Mesenchymal stem cell (in vitro differentiated cells and primary cell): ENCODE data around the gene SLC12A3.

Experiments used
- DNase-seq: peaks from one replicate; pipeline ENCODE4 v3.0.0-alpha.2; 2013
- H2AFZ ChIP-seq: one replicate; pipeline ENCODE4 v1.6.1; 2013; ENCODE audit warnings: low read depth, mild to moderate bottlenecking, control low read depth, inconsistent platforms, low read length, moderate library complexity
- H2AK5ac ChIP-seq: 2 replicates; pipeline ENCODE4 v1.6.1; 2013; ENCODE audit warnings: low read length, moderate library complexity, mild to moderate bottlenecking, inconsistent platforms; ENCODE audit not compliant: severe bottlenecking
- H2BK120ac ChIP-seq: one replicate; pipeline ENCODE4 v1.6.1; 2013; ENCODE audit warnings: low read depth, mild to moderate bottlenecking, inconsistent platforms, low read length, moderate library complexity
- H2BK12ac ChIP-seq, 2 experiments: one replicate each; pipeline ENCODE4 v1.6.1; 2013; ENCODE audit warnings: inconsistent platforms in 2 of 2, low read length in 2 of 2, mild to moderate bottlenecking in 2 of 2, moderate library complexity in 2 of 2, control low read depth in 1 of 2
- H2BK15ac ChIP-seq: one replicate; pipeline ENCODE4 v1.6.1; 2013; ENCODE audit warnings: mild to moderate bottlenecking, low read depth, inconsistent platforms; ENCODE audit not compliant: poor library complexity, severe bottlenecking
- H2BK5ac ChIP-seq: 2 replicates; pipeline ENCODE4 v1.6.1; 2013; ENCODE audit warnings: low read depth, mild to moderate bottlenecking, low read length, control low read depth, inconsistent platforms; ENCODE audit not compliant: poor library complexity, severe bottlenecking
- H3K14ac ChIP-seq, 2 experiments: one replicate each; pipeline ENCODE4 v1.6.1; 2013; ENCODE audit warnings: inconsistent platforms in 2 of 2, low read length in 2 of 2, control low read depth in 1 of 2, mild to moderate bottlenecking in 1 of 2, moderate library complexity in 1 of 2
- H3K18ac ChIP-seq, 2 experiments: one replicate each; pipeline ENCODE4 v1.6.1; 2013; ENCODE audit warnings: inconsistent platforms in 2 of 2, low read length in 2 of 2, control low read depth in 1 of 2, low read depth in 1 of 2, mild to moderate bottlenecking in 1 of 2
- H3K23ac ChIP-seq, 2 experiments: one replicate each; pipeline ENCODE4 v1.6.1; 2013; ENCODE audit warnings: inconsistent platforms in 2 of 2, low read length in 2 of 2, mild to moderate bottlenecking in 2 of 2, moderate library complexity in 2 of 2, control low read depth in 1 of 2
- H3K27ac ChIP-seq: 2 replicates; pipeline ENCODE4 v1.5.1; 2013; ENCODE audit warnings: mild to moderate bottlenecking, moderate library complexity, low read length, control low read depth, inconsistent platforms; ENCODE audit not compliant: poor library complexity, severe bottlenecking
- H3K27me3 ChIP-seq, 2 experiments: 2 replicates each; pipeline versions ENCODE4 v1.6.1 to v1.7.0; 2013; ENCODE audit warnings: low read length in 2 of 2, mild to moderate bottlenecking in 2 of 2, moderate library complexity in 2 of 2, control low read depth in 1 of 2, inconsistent platforms in 1 of 2; ENCODE audit not compliant: control insufficient read depth in 1 of 2, insufficient read depth in 1 of 2
- H3K36me3 ChIP-seq, 2 experiments: 2 replicates each; pipeline versions ENCODE4 v1.6.1 to v1.7.0; 2013; ENCODE audit warnings: low read length in 2 of 2, control low read depth in 1 of 2, inconsistent platforms in 1 of 2, low read depth in 1 of 2, mild to moderate bottlenecking in 1 of 2; ENCODE audit not compliant: insufficient read depth in 2 of 2, control insufficient read depth in 1 of 2
- H3K4ac ChIP-seq, 2 experiments: one replicate each; pipeline ENCODE4 v1.6.1; 2013; ENCODE audit warnings: inconsistent platforms in 2 of 2, low read length in 2 of 2, mild to moderate bottlenecking in 2 of 2, moderate library complexity in 2 of 2, control low read depth in 1 of 2, low read depth in 1 of 2
- H3K4me1 ChIP-seq: 2 replicates; pipeline ENCODE4 v1.6.1; 2013; ENCODE audit warnings: low read depth, low read length, control low read depth; ENCODE audit not compliant: control insufficient read depth, insufficient read depth
- H3K4me2 ChIP-seq: 2 replicates; pipeline ENCODE4 v1.6.1; 2013; ENCODE audit warnings: low read length, mild to moderate bottlenecking, inconsistent platforms; ENCODE audit not compliant: poor library complexity, severe bottlenecking
- H3K4me3 ChIP-seq, 2 experiments: 2 replicates each; pipeline versions ENCODE4 v1.5.1 to v1.7.0; 2013; ENCODE audit warnings: low read length in 2 of 2, mild to moderate bottlenecking in 2 of 2, control low read depth in 1 of 2, low read depth in 1 of 2; ENCODE audit not compliant: insufficient read depth in 1 of 2
- H3K79me1 ChIP-seq: replicated peaks from 2 replicates; pipeline ENCODE4 v1.6.1; 2013; ENCODE audit warnings: mild to moderate bottlenecking, control low read depth, low read length, inconsistent platforms; ENCODE audit not compliant: poor library complexity, severe bottlenecking
- H3K9ac ChIP-seq: 2 replicates; pipeline ENCODE4 v1.7.0; 2013; ENCODE audit warnings: mild to moderate bottlenecking, low read length, moderate library complexity
- H3K9me3 ChIP-seq: 2 replicates; pipeline ENCODE4 v1.7.0; 2013; ENCODE audit warnings: mild to moderate bottlenecking, low read length; ENCODE audit not compliant: control insufficient read depth
- H4K8ac ChIP-seq: one replicate; pipeline ENCODE4 v1.6.1; 2013; ENCODE audit warnings: inconsistent platforms, mild to moderate bottlenecking, low read length, moderate library complexity
- H4K91ac ChIP-seq: one replicate; pipeline ENCODE4 v1.6.1; 2013; ENCODE audit warnings: mild to moderate bottlenecking, low read length, inconsistent platforms
- WGBS: methylation state at CpG from one replicate; pipeline ENCODE4 v1.1.7; 2013; ENCODE audit warnings: mixed read lengths; 5-methylcytosine and 5-hydroxymethylcytosine counted together

SLC12A3 gene

GRCh38 chr16:56823081-56823733, 41.8 kb upstream of the SLC12A3 start:
- 96% methylated on average over 11 of the region's 12 CpGs for WGBS
- no peak overlapping the region for H3K9ac ChIP-seq
- no peak overlapping the region for H3K4me2 ChIP-seq

GRCh38 chr16:56824331-56824730, 40.7 kb upstream of the SLC12A3 start:
- no peak overlapping the region for H3K18ac ChIP-seq
- no peak overlapping the region for H2AFZ ChIP-seq
- no peaks in the 10 kb centered on the region for H3K79me1 ChIP-seq
- DNase-seq, result no peak
- peaks cover 1% of the 10 kb centered on the region for H3K4me1 ChIP-seq
- H2AK5ac ChIP-seq, result peak overlapping the region; percentile 72
- no peak overlapping the region for H3K4me3 ChIP-seq
- H2BK120ac ChIP-seq, result no peak overlapping the region
- H3K4ac ChIP-seq, result no peak overlapping the region
- no peak overlapping the region for H3K23ac ChIP-seq
- H3K36me3 ChIP-seq, result peaks cover 25 to 59% of the 10 kb centered on the region in 2 experiments
- no peak overlapping the region for H2BK15ac ChIP-seq
- H2BK12ac ChIP-seq, result no peak overlapping the region
- no peaks in the 10 kb centered on the region for H3K9me3 ChIP-seq
- H4K8ac ChIP-seq, result no peak overlapping the region
- no peaks in the 10 kb centered on the region for H3K27me3 ChIP-seq
- H3K4me2 ChIP-seq, result no peak overlapping the region
- no peak overlapping the region for H3K14ac ChIP-seq
- no peak overlapping the region for H3K9ac ChIP-seq
- H3K27ac ChIP-seq, result no peak overlapping the region
- H4K91ac ChIP-seq, result peak overlapping the region; percentile 13
- H2BK5ac ChIP-seq, result no peak overlapping the region
- WGBS, result 90% methylated on average over 2 of the region's 3 CpGs

More at GRCh38 chr16:56823081-56823733, 41.8 kb upstream of the SLC12A3 start:
- Histone ChIP-seq H2AFZ (no peak overlapping the region), H3K9me3 (no peaks in the 10 kb centered on the region), H3K79me1 (no peaks in the 10 kb centered on the region), H4K8ac (no peak overlapping the region), H2BK120ac (no peak overlapping the region), H2AK5ac (no peak overlapping the region), H2BK15ac (no peak overlapping the region), H2BK5ac (no peak overlapping the region), H4K91ac (no peak overlapping the region), H3K36me3 (peaks cover 22 to 59% of the 10 kb centered on the region in 2 experiments), H3K4me1 (peaks cover 1% of the 10 kb centered on the region), H3K23ac (no peak overlapping the region), H3K4ac (no peak overlapping the region), H3K4me3 (no peak overlapping the region), H3K27me3 (no peaks in the 10 kb centered on the region), H3K18ac (no peak overlapping the region), H3K14ac (no peak overlapping the region), H2BK12ac (no peak overlapping the region), H3K27ac (no peak overlapping the region)
- DNase-seq, result no peak

- no CpG with 5 or more reads among the region's 3 CpGs for WGBS
- H3K4me3 ChIP-seq, result no peak overlapping the region
- H3K18ac ChIP-seq, result no peak overlapping the region
- no peak overlapping the region for H2AK5ac ChIP-seq
- H2BK15ac ChIP-seq, result no peak overlapping the region
- no peak overlapping the region for H2BK5ac ChIP-seq
- H3K4me1 ChIP-seq, result peaks cover 1% of the 10 kb centered on the region
- H3K14ac ChIP-seq, result no peak overlapping the region
- H3K9ac ChIP-seq, result no peak overlapping the region
- H3K79me1 ChIP-seq, result no peaks in the 10 kb centered on the region
- H2BK12ac ChIP-seq, result no peak overlapping the region
- H2AFZ ChIP-seq, result no peak overlapping the region
- DNase-seq, result no peak
- no peak overlapping the region for H4K91ac ChIP-seq
- no peak overlapping the region for H3K23ac ChIP-seq
- no peak overlapping the region for H3K4ac ChIP-seq
- H3K4me2 ChIP-seq, result no peak overlapping the region
- H2BK120ac ChIP-seq, result no peak overlapping the region
- H4K8ac ChIP-seq, result no peak overlapping the region
- no peaks in the 10 kb centered on the region for H3K9me3 ChIP-seq
- H3K27ac ChIP-seq, result no peak overlapping the region
- peaks cover 25 to 59% of the 10 kb centered on the region in 2 experiments for H3K36me3 ChIP-seq
- H3K27me3 ChIP-seq, result no peaks in the 10 kb centered on the region
These were observed 40.2 kb upstream of the SLC12A3 start for GRCh38 chr16:56824804-56825203.

- no peak overlapping the region for H3K23ac ChIP-seq
These were observed 39.2 kb upstream of the SLC12A3 start for GRCh38 chr16:56825826-56826225.

More at GRCh38 chr16:56825826-56826225, 39.2 kb upstream of the SLC12A3 start:
- Histone ChIP-seq H2BK120ac (no peak overlapping the region), H3K14ac (no peak overlapping the region), H2AK5ac (no peak overlapping the region), H3K27me3 (no peaks in the 10 kb centered on the region), H3K18ac (no peak overlapping the region), H2AFZ (no peak overlapping the region), H3K4me3 (no peak overlapping the region), H2BK5ac (no peak overlapping the region), H4K91ac (no peak overlapping the region), H2BK15ac (no peak overlapping the region), H3K36me3 (peaks cover 25 to 59% of the 10 kb centered on the region in 2 experiments), H3K4ac (no peak overlapping the region), H4K8ac (no peak overlapping the region), H3K79me1 (no peaks in the 10 kb centered on the region), H3K9ac (no peak overlapping the region), H3K9me3 (no peaks in the 10 kb centered on the region), H3K27ac (no peak overlapping the region), H3K4me1 (peaks cover 4% of the 10 kb centered on the region), H3K4me2 (no peak overlapping the region), H2BK12ac (no peak overlapping the region)
- no peak for DNase-seq
